NCI-H2227 treated with DMSO at 0.1 percent for 48 hours (cell line): Measurements from ENCODE around the gene TIMM17A.

ENCODE experiments used
- DNase-seq: peaks from one replicate; lab custom pipeline; 2025; lab: John Stamatoyannopoulos, UW

The TIMM17A gene

GRCh38 chr1:201983380-201983805 is 28.1 kb downstream of the TIMM17A start:
- DNase-seq = peak; percentile 48

GRCh38 chr1:201984446-201984845 is 29.1 kb downstream of the TIMM17A start:
- DNase-seq = no peak

GRCh38 chr1:201985355-201985754 is 30.1 kb downstream of the TIMM17A start:
- DNase-seq = no peak

- DNase-seq = no peak
Measured at GRCh38 chr1:201988601-201989000, 33.3 kb downstream of the TIMM17A start.

- DNase-seq = no peak
Measured at GRCh38 chr1:201989354-201990128, 34.2 kb downstream of the TIMM17A start.

GRCh38 chr1:201990427-201990826 is 35.1 kb downstream of the TIMM17A start:
- DNase-seq = no peak

- peak; percentile 37 for DNase-seq
Measured at GRCh38 chr1:201999625-202000238, 44.4 kb downstream of the TIMM17A start.

GRCh38 chr1:202002507-202002906 is 47.2 kb downstream of the TIMM17A start:
- DNase-seq = no peak

GRCh38 chr1:202004711-202005110 is 49.4 kb downstream of the TIMM17A start:
- DNase-seq = no peak

- no peak for DNase-seq
Measured at GRCh38 chr1:202005958-202006357, 50.7 kb downstream of the TIMM17A start.

GRCh38 chr1:202007304-202007703 is 52.0 kb downstream of the TIMM17A start:
- no peak for DNase-seq

GRCh38 chr1:202007805-202008489 is 52.6 kb downstream of the TIMM17A start:
- DNase-seq = no peak

- peak; percentile 63 for DNase-seq
Measured at GRCh38 chr1:202009326-202010179, 54.2 kb downstream of the TIMM17A start.

GRCh38 chr1:202010180-202011015 is 55.1 kb downstream of the TIMM17A start, which contains the start of gene ELF3:
TSS of gene ELF3 (plus strand) at chr1:202010587. CDS start at chr1:202011137, 550 bp downstream.
- no peak for DNase-seq

- no peak for DNase-seq
Measured at GRCh38 chr1:202011994-202012393, 56.7 kb downstream of the TIMM17A start.

GRCh38 chr1:202012544-202013478 is 57.5 kb downstream of the TIMM17A start:
- DNase-seq = no peak

- DNase-seq = no peak
Measured at GRCh38 chr1:202013603-202014002, 58.3 kb downstream of the TIMM17A start.

GRCh38 chr1:202014060-202014459 is 58.8 kb downstream of the TIMM17A start:
- no peak for DNase-seq

GRCh38 chr1:202014915-202015661 is 59.8 kb downstream of the TIMM17A start:
- DNase-seq = no peak
